A673 (cell line): Measurements from ENCODE around the gene SCARF1.

Experiments
- EZH2 ChIP-seq: fragments of 200-600 bp; sonication (generic); IDR thresholded peaks from 2 replicates; pipeline ENCODE4 v1.6.1; 2017; ENCODE audit warnings: borderline replicate concordance, low read depth, mild to moderate bottlenecking, mixed read lengths, antibody characterized with exemption, low read length; ENCODE audit not compliant: poor library complexity, severe bottlenecking
- TF ChIP-seq, protein P1 (sequence below): fragments of 300-800, 200-600 bp; sonication (generic); conservative IDR thresholded peaks from 2 replicates; pipeline ENCODE4 v1.5.1; 2017; ENCODE audit warnings: low read depth, mild to moderate bottlenecking, antibody characterized with exemption, low read length, moderate library complexity, mixed read lengths

DNA sequence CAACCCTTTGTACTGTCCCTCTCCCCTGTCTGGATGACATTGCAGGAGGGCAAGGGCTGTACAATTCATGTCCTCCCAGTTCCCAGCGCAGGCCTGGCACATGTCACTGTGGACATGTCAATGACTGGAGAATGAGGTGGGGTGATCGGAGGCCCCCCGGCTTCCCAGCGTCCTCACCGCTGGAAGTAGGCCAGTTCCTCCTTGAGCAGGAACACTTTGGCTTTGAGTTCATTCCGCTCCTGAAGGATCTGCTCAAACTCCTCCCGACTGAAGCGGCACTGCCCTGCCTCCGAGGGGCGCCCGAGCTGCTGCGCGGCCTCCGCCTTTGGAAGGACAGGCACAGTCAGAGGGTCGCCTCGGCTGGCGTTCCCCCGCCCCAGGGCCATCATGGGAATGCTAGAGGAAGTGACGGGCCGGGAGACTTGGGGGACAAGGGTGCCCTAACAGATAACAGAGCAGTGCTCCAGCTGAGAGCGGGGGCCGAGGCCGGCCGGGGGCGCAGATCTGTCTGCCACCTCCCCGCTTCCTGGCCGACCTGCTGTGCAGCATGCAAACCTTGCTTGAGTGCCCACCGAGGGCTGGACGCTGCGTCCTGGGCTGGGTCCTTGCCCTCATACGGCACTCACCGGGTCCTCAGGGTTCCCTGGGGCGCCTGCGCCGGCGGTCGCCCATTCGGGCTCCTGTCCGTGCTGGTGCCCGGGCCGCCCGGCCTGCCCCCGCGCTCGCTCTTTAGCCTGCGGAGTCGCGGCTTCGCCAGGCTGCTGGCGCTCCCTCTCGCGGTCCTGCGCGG lies 2.8 kb upstream of the SCARF1 start:
- TF ChIP-seq EZH2: no peak
- TF ChIP-seq, protein P1, sequence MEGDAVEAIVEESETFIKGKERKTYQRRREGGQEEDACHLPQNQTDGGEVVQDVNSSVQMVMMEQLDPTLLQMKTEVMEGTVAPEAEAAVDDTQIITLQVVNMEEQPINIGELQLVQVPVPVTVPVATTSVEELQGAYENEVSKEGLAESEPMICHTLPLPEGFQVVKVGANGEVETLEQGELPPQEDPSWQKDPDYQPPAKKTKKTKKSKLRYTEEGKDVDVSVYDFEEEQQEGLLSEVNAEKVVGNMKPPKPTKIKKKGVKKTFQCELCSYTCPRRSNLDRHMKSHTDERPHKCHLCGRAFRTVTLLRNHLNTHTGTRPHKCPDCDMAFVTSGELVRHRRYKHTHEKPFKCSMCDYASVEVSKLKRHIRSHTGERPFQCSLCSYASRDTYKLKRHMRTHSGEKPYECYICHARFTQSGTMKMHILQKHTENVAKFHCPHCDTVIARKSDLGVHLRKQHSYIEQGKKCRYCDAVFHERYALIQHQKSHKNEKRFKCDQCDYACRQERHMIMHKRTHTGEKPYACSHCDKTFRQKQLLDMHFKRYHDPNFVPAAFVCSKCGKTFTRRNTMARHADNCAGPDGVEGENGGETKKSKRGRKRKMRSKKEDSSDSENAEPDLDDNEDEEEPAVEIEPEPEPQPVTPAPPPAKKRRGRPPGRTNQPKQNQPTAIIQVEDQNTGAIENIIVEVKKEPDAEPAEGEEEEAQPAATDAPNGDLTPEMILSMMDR: no peak; the same call in 1 of the 2 replicates
